Testis (tissue), 2 donors: ENCODE results near the gene MGAT3.

Source experiments
- POLR2A ChIP-seq: fragments of 450-650 bp; IDR thresholded peaks from one replicate; pipeline ENCODE4 v1.6.1; 2017; ENCODE audit warnings: antibody characterized with exemption, mild to moderate bottlenecking, moderate library complexity
- TF ChIP-seq, protein P1 (sequence below), 3 experiments: fragments of 450-650 bp in 2 of 3; fragments of 200-600 bp in 1 of 3; sonication (generic) in 1 of 3; IDR thresholded peaks; one replicate each; pipeline ENCODE4 v1.5.1; 2016 to 2019; ENCODE audit warnings: antibody characterized with exemption in 3 of 3, mild to moderate bottlenecking in 2 of 3, moderate library complexity in 1 of 3

DNA sequence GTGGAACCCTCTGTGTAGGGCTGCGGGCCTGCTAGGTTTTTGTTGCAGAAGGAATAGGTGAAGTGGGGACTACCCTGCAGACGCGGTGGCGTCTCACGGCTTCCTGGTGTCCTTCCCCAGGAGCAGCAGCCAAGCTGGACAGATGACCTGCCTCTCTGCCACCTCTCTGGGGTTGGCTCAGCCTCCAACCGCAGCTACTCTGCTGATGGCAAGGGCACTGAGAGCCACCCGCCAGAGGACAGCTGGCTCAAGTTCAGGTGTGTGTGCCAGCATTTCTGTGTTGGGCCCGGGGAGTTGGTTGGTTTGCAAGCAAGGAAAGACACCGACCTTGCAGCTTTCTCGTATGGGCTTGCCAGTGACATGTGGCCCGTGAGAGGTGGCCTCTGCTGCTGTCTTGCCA lies 41.9 kb upstream of the MGAT3 start:
- TF ChIP-seq POLR2A: no peak
- TF ChIP-seq, protein P1, sequence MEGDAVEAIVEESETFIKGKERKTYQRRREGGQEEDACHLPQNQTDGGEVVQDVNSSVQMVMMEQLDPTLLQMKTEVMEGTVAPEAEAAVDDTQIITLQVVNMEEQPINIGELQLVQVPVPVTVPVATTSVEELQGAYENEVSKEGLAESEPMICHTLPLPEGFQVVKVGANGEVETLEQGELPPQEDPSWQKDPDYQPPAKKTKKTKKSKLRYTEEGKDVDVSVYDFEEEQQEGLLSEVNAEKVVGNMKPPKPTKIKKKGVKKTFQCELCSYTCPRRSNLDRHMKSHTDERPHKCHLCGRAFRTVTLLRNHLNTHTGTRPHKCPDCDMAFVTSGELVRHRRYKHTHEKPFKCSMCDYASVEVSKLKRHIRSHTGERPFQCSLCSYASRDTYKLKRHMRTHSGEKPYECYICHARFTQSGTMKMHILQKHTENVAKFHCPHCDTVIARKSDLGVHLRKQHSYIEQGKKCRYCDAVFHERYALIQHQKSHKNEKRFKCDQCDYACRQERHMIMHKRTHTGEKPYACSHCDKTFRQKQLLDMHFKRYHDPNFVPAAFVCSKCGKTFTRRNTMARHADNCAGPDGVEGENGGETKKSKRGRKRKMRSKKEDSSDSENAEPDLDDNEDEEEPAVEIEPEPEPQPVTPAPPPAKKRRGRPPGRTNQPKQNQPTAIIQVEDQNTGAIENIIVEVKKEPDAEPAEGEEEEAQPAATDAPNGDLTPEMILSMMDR (IDR thresholded peaks at IDR 0.05): no peak
